Hepatocyte (in vitro differentiated cells): ENCODE data around the gene KRTAP1-3. TPM values are rescaled to one million over a fixed set of nuclear protein-coding genes. Genes with fewer than 3 reads are reported as not detected.

Experiments used
- DNase-seq: peaks from one replicate; pipeline ENCODE4 v3.0.0-alpha.2; 2016; ENCODE audit warnings: low spot score
- H2AFZ ChIP-seq: fragments of 200-600 bp; sonication (generic); 2 replicates; pipeline ENCODE4 v1.6.0; 2016; ENCODE audit warnings: antibody characterized with exemption, mild to moderate bottlenecking
- H3K27ac ChIP-seq: fragments of 200-600 bp; sonication (generic); 2 replicates; pipeline ENCODE4 v1.5.1; 2016; ENCODE audit warnings: mild to moderate bottlenecking
- H3K27me3 ChIP-seq: fragments of 200-600 bp; sonication (generic); 2 replicates; pipeline ENCODE4 v1.6.1; 2016
- H3K36me3 ChIP-seq: fragments of 200-600 bp; sonication (generic); replicated peaks from 2 replicates; pipeline ENCODE4 v1.5.1; 2016; ENCODE audit warnings: low read depth; ENCODE audit not compliant: insufficient read depth
- H3K4me1 ChIP-seq: fragments of 200-600 bp; sonication (generic); 2 replicates; pipeline ENCODE4 v1.5.1; 2016; ENCODE audit warnings: mild to moderate bottlenecking, moderate library complexity; ENCODE audit not compliant: insufficient read depth
- H3K4me2 ChIP-seq: fragments of 200-600 bp; sonication (generic); 2 replicates; pipeline ENCODE4 v1.6.0; 2016
- H3K4me3 ChIP-seq: fragments of 200-600 bp; sonication (generic); 2 replicates; pipeline ENCODE4 v1.5.1; 2016; ENCODE audit warnings: mild to moderate bottlenecking
- H3K79me2 ChIP-seq: fragments of 200-600 bp; sonication (generic); 2 replicates; pipeline ENCODE4 v1.6.0; 2017; ENCODE audit warnings: mild to moderate bottlenecking
- H3K9me2 ChIP-seq: fragments of 200-600 bp; sonication (generic); replicated peaks from 2 replicates; pipeline ENCODE4 v1.6.0; 2017; ENCODE audit warnings: mild to moderate bottlenecking; ENCODE audit not compliant: insufficient read depth
- H3K9me3 ChIP-seq: fragments of 200-600 bp; sonication (generic); 2 replicates; pipeline ENCODE4 v1.5.1; 2016; ENCODE audit warnings: low read depth, mild to moderate bottlenecking
- H4K20me1 ChIP-seq: fragments of 200-600 bp; sonication (generic); 2 replicates; pipeline ENCODE4 v1.6.0; 2016; ENCODE audit warnings: mild to moderate bottlenecking; ENCODE audit not compliant: insufficient read depth, poor library complexity, severe bottlenecking
- EZH2 ChIP-seq: fragments of 200-600 bp; sonication (generic); IDR thresholded peaks from 2 replicates; pipeline ENCODE4 v1.6.1; 2016; ENCODE audit warnings: antibody characterized with exemption, mild to moderate bottlenecking, borderline replicate concordance
- EZH2phosphoT487 ChIP-seq: fragments of 200-600 bp; sonication (generic); IDR thresholded peaks from one replicate; pipeline ENCODE4 v1.6.1; 2018; ENCODE audit warnings: antibody characterized with exemption, mild to moderate bottlenecking, low read depth, moderate library complexity; ENCODE audit not compliant: unreplicated experiment, severe bottlenecking
- WGBS: methylation state at CpG from one replicate; pipeline ENCODE4 v1.1.6; 2016; ENCODE audit warnings: low lambda C conversion rate; ENCODE audit errors: missing lambda C conversion rate; 5-methylcytosine and 5-hydroxymethylcytosine counted together
- polyA plus RNA-seq: library from polyadenylated mRNA; unstranded; fragments of >200 nt; fragmentation: Nextera tagmentation; extraction: Ambion mirVana; gene quantifications from 2 replicates; pipeline ENCODE4 v1.2.1, GENCODE V29; 2016
- total RNA-seq: library from RNA; depleted of rRNA; stranded (reverse); fragments of >200 nt; gene quantifications from 2 replicates; pipeline ENCODE4 v1.2.3, GENCODE V29; 2014
- TF ChIP-seq, protein P1 (sequence below): fragments of 200-600 bp; sonication (generic); IDR thresholded peaks from 2 replicates; pipeline ENCODE4 v1.5.1; 2016; ENCODE audit warnings: antibody characterized with exemption, mild to moderate bottlenecking; ENCODE audit not compliant: poor library complexity

The KRTAP1-3 gene
- total and polyA plus RNA-seq, 2 experiments from 2014 or later, result not detected

DNA sequence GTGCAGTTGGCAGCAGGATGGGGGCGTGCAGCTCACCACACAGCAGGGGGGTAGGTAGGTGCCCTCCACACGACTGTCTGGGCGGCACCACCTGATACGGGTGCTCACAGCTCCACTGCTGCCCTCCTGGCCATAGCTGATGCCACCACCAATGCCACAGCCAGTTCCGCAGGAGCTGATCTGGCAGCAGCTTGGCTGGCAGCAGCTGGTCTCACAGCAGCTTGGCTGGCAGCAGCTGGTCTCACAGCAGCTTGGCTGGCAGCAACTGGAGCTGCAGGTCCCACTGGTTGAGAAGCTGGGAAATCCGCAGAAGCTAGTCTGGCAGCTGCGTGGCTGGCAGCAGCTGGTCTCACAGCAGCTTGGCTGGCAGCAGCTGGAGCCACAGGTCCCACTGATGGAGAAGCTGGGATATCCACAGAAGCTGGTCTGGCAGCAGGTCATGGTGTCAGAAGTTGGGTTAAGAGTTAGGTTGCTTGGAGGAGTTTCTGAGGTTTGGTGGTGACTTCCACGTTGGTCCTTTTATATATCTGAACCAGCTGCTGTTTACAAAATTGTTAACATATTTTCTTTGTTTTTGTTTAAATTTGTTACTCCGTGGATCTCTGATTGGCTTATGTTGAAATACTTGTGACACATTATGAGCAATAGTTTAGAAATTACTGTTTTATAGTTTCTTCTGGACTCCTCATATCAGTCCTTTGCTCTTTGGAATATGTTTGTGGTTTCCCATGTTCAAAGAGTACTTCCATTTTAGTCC lies 7.8 kb downstream of the KRTAP1-3 start, which contains the start of gene KRTAP1-5:
Gene KRTAP1-5, minus strand, starts transcription at position 494 of the 757 bp plus-strand sequence. Its CDS starts 53 bp downstream, at position 441.
- Histone ChIP-seq H3K4me2 (no peak within 1 kb of the TSS), H3K4me3 (no peak within 1 kb of the TSS), H3K9me3 (no peaks in the 10 kb centered on the region), H3K4me1 (no peaks in the 10 kb centered on the region), H3K27me3 (peaks cover 3% of the 10 kb centered on the region), H3K9me2 (no peaks in the 10 kb centered on the region), H3K79me2 (no peaks in the 10 kb centered on the region), H3K36me3 (no peaks in the 10 kb centered on the region), H3K27ac (no peak within 1 kb of the TSS), H2AFZ (no peak within 1 kb of the TSS), H4K20me1 (no peaks in the 10 kb centered on the region)
- no peak for DNase-seq
- TF ChIP-seq, protein P1, sequence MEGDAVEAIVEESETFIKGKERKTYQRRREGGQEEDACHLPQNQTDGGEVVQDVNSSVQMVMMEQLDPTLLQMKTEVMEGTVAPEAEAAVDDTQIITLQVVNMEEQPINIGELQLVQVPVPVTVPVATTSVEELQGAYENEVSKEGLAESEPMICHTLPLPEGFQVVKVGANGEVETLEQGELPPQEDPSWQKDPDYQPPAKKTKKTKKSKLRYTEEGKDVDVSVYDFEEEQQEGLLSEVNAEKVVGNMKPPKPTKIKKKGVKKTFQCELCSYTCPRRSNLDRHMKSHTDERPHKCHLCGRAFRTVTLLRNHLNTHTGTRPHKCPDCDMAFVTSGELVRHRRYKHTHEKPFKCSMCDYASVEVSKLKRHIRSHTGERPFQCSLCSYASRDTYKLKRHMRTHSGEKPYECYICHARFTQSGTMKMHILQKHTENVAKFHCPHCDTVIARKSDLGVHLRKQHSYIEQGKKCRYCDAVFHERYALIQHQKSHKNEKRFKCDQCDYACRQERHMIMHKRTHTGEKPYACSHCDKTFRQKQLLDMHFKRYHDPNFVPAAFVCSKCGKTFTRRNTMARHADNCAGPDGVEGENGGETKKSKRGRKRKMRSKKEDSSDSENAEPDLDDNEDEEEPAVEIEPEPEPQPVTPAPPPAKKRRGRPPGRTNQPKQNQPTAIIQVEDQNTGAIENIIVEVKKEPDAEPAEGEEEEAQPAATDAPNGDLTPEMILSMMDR, result no peak
- TF ChIP-seq EZH2phosphoT487 (no peak), EZH2 (no peak)
- WGBS, result 77% methylated on average over 9 of the region's 9 CpGs

DNA sequence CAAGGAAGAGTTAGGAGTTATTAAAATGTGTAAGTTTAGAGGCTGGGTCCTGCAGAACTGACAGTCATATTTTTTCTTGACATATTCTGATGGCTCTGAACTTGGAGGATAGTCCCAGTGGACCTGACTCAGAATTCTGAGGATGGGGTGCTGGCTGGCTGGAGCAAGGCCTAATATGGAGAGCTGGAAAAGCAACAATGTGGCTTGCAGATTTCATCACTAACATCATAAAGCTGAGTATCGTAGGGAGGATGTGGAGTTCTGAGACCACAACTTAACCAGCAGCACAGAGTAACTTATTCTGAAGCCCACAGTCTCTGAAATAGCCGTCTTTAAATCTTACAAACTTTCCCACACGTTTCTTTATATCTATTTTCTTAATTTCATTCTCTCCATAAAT lies 10.0 kb downstream of the KRTAP1-3 start:
- no peak for TF ChIP-seq EZH2phosphoT487
- Histone ChIP-seq H3K27ac (no peak overlapping the region), H3K79me2 (no peaks in the 10 kb centered on the region), H4K20me1 (no peaks in the 10 kb centered on the region), H3K9me3 (no peaks in the 10 kb centered on the region), H3K4me2 (no peak overlapping the region), H2AFZ (no peak overlapping the region), H3K4me1 (no peaks in the 10 kb centered on the region), H3K9me2 (no peaks in the 10 kb centered on the region), H3K4me3 (no peak overlapping the region), H3K36me3 (no peaks in the 10 kb centered on the region), H3K27me3 (no peaks in the 10 kb centered on the region)
- DNase-seq, result no peak
- 93% methylated on average over 3 of the region's 3 CpGs for WGBS

DNA sequence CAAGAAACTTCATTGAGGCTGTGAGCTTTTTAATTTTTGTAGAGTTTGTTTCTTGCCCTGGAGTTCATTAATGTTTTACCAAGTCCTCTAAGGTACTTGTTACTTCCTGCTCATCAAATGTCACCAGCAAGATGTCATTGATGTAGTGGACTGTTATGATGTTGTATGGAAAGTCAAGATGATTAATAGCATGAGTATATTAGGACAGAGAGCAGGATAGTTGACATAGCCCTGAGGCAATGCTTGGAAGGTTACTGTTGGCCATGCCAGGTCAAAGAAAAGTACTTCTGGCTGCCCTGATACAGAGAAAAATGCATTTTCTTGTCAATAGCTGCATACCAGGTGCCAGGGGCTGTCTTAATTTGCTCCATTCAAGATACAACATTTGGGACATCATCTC lies 14.3 kb downstream of the KRTAP1-3 start:
- Histone ChIP-seq H4K20me1 (no peaks in the 10 kb centered on the region), H3K36me3 (no peaks in the 10 kb centered on the region), H3K9me2 (no peaks in the 10 kb centered on the region), H3K4me1 (no peaks in the 10 kb centered on the region), H3K27ac (no peak overlapping the region), H2AFZ (no peak overlapping the region), H3K9me3 (no peaks in the 10 kb centered on the region), H3K4me3 (no peak overlapping the region), H3K27me3 (no peaks in the 10 kb centered on the region), H3K79me2 (no peaks in the 10 kb centered on the region), H3K4me2 (no peak overlapping the region)
- no peak for DNase-seq
- TF ChIP-seq EZH2phosphoT487 (no peak), EZH2 (no peak)
- TF ChIP-seq, protein P1, result no peak

DNA sequence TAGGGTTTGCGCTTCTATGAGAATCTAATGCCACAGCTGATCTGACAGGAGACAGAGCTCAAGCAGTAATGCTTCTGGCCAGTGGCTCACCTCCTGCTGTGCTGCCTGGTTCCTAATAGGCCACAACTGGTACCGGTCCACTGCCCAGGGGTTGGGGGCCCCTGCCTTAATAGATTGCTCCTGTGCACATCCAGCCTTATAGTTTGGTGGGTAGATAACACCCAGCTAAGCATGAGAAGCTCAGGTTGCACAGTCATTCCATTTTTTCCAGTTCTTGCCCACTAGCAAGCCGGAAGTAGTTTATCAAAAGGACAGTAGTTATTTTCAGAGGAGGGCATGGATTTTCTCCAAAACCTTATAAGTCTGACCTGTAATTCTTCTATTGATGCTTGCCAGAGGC lies 15.3 kb downstream of the KRTAP1-3 start:
- no peak overlapping the region for H3K4me3 ChIP-seq
- no peak overlapping the region for H2AFZ ChIP-seq
- H3K79me2 ChIP-seq, result no peaks in the 10 kb centered on the region
- H3K9me2 ChIP-seq, result no peaks in the 10 kb centered on the region
- WGBS, result 92% methylated on average over 3 of the region's 3 CpGs
- H3K4me1 ChIP-seq, result no peaks in the 10 kb centered on the region
- no peaks in the 10 kb centered on the region for H3K36me3 ChIP-seq
- no peak overlapping the region for H3K27ac ChIP-seq
- no peak for DNase-seq
- no peaks in the 10 kb centered on the region for H3K27me3 ChIP-seq
- H3K9me3 ChIP-seq, result no peaks in the 10 kb centered on the region
- TF ChIP-seq EZH2phosphoT487 (no peak), EZH2 (no peak)
- TF ChIP-seq, protein P1, result no peak
- no peaks in the 10 kb centered on the region for H4K20me1 ChIP-seq
- H3K4me2 ChIP-seq, result no peak overlapping the region
